GM19099 (cell line): Measurements from ENCODE around the gene CYB561D1.

Experiments used
- POLR2A ChIP-seq: IDR thresholded peaks from 3 replicates; pipeline ENCODE4 v1.6.1; 2011; ENCODE audit warnings: low read depth; ENCODE audit not compliant: insufficient read length; ENCODE audit errors: extremely low read depth

Gene CYB561D1

GRCh38 chr1:109491372-109491771 lies 2.5 kb upstream of the CYB561D1 start:
- no peak for TF ChIP-seq POLR2A

- TF ChIP-seq POLR2A = no peak
Observed at GRCh38 chr1:109492779-109493178, 1.1 kb upstream of the CYB561D1 start.

- no peak for TF ChIP-seq POLR2A
Observed at GRCh38 chr1:109493227-109493626, 667 bp upstream of the CYB561D1 start.

DNA sequence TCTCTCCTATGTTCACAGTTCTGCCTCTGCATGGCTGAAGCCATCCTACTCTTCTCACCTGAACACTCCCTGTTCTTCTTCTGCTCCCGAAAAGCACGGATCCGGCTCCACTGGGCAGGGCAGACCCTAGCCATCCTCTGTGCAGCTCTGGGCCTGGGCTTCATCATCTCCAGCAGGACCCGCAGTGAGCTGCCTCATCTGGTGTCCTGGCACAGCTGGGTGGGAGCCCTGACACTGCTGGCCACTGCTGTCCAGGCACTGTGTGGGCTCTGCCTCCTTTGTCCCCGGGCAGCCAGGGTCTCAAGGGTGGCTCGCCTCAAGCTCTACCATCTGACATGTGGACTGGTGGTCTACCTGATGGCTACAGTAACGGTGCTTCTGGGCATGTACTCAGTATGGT lies 1.8 kb downstream of the CYB561D1 start:
- no peak for TF ChIP-seq POLR2A

GRCh38 chr1:109497449-109498160 lies 3.7 kb downstream of the CYB561D1 start:
- TF ChIP-seq POLR2A = no peak

DNA sequence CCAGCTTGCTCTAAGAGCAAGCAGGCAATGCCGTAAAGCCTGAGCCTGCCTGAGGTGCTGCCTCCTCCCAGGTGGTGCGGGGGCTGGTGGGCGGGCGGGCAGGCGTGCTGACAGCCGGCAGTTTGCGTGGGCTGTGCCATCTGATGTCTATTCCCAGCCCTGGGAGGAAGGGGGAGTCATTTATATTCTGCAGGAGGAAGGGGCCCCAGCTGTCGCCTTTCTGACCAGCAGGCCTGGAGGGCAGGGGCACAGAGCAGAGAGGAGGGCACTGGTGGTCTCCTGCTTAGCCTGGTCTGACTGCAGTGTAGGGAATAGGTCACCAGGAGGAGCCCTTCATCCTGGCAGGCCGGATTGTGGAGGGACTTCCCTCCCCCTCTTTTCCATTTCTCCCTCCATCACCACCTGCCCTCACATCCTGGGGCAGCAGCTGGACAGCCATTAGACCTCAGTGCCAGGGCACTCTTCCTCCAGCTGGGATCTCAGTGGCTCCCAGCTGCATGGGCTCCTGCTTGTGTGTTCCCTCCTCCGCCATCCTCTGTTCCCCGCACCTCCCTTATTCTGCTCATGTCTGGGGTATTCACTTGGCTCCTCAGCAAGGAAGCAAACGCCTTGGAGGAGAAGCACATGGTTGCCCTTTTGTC lies 4.4 kb downstream of the CYB561D1 start:
- no peak for TF ChIP-seq POLR2A

DNA sequence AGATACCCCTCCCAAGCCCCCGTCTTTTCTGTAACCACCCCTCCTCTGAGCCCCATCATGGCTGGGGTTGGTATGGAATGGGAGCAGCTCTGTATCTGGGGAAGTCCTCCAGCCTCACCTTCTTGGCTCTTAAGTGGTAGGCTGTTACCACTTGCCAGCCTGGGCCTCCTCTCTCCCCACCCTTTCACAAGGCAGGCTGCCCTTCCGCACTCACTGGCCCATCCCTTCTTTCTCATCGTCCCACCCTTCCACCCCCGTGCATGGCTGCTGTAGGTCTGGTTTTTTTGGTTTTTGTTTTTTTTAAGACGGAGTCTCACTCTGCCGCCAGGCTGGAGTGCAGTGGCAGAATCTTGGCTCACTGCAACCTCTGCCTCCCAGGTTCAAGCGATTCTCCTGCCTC lies 5.2 kb downstream of the CYB561D1 start:
- TF ChIP-seq POLR2A = no peak

- no peak for TF ChIP-seq POLR2A
Observed at GRCh38 chr1:109499661-109500536, 6.0 kb downstream of the CYB561D1 start.

GRCh38 chr1:109500941-109501381 lies 7.1 kb downstream of the CYB561D1 start:
- TF ChIP-seq POLR2A = no peak

DNA sequence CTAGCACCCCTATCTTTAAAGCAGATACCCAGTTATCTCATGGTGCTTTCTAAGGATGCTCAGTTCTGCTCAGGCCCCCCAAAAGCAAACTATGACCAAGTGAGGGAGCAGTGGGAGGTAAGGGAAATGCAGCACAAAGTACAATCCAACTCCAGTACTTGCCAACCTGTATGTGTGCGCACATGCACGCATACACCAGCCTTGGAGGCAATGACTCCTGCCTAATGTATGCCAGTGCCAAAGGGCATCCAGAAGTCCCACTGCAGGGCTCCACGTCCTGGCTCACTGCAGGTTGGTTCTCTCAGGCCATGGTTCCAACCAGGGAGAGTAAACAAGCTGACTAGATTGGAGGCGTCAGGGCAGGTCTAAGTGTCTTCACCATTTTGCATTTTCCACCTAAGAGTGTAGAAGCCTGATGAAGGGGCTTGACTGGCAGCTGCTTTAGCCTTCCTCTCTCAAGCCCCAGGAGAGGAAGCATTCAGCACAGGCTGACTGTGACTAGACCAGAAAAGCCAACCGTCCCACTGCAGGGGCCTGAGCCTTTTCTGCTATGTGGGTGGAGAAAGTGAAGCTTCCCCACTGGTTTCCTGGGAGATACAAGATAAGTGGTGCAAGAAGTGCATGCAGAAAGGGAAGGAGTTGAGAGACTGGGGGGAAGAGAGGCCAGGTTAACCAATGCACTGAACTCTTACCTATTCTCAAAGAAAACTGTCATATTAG lies 7.9 kb downstream of the CYB561D1 start:
- no peak for TF ChIP-seq POLR2A

DNA sequence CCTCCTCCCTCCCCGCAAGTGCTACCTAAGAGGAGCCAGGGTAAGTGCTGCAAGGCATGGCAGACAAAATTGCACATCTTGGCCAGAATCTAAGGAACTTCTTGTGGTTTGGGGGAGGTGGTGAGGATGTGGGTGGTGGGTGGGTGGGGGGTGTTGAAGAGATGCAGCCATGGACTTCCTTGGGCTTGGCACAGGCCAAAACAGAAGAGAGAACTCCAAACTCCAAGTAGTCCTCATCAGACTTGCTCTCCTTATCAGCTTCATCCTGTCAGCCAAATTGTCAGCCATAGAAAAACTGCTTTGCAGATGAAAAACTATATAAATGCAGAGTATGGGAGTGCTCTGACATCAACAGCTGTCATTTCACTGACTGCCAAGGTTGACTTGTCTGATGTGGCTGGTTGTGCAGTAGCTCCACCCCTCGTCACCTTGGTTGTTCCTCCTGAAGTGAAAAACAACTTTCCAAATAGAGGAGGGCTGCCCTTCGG lies 8.5 kb downstream of the CYB561D1 start:
- TF ChIP-seq POLR2A = no peak

GRCh38 chr1:109503935-109504334 lies 10.0 kb downstream of the CYB561D1 start:
- no peak for TF ChIP-seq POLR2A

GRCh38 chr1:109504974-109505373 lies 11.1 kb downstream of the CYB561D1 start:
- TF ChIP-seq POLR2A = no peak

GRCh38 chr1:109508001-109508872 lies 14.3 kb downstream of the CYB561D1 start:
- no peak for TF ChIP-seq POLR2A
